Endothelial cell (in vitro differentiated cells): ENCODE measurements around the gene RARA. TPM values are rescaled to one million over a fixed set of nuclear protein-coding genes. Genes with fewer than 3 reads are reported as not detected.
"Not testable (repeated sequence)": the region's sequence is repeated elsewhere in the genome, so short reads cannot be mapped to it uniquely, and the experiment has no call there.

Source experiments
- DNase-seq: peaks from one replicate; pipeline ENCODE4 v3.0.0; 2021; ENCODE audit warnings: low spot score
- H3K27ac Mint-ChIP-seq: one replicate; pipeline ENCODE4 v1.8.0; 2021; ENCODE audit warnings: mixed read lengths, inconsistent platforms; ENCODE audit not compliant: unreplicated experiment
- H3K27me3 Mint-ChIP-seq: one replicate; pipeline ENCODE4 v1.8.0; 2021; ENCODE audit warnings: mild to moderate bottlenecking, moderate library complexity, mixed read lengths, inconsistent platforms; ENCODE audit not compliant: unreplicated experiment
- H3K36me3 Mint-ChIP-seq: one replicate; pipeline ENCODE4 v1.8.0; 2021; ENCODE audit warnings: mild to moderate bottlenecking, low read depth, mixed read lengths, inconsistent platforms; ENCODE audit not compliant: unreplicated experiment
- H3K4me1 Mint-ChIP-seq: one replicate; pipeline ENCODE4 v1.8.0; 2021; ENCODE audit warnings: mild to moderate bottlenecking, mixed read lengths, inconsistent platforms; ENCODE audit not compliant: unreplicated experiment
- H3K4me3 Mint-ChIP-seq: one replicate; pipeline ENCODE4 v1.8.0; 2021; ENCODE audit warnings: mild to moderate bottlenecking, mixed read lengths, inconsistent platforms; ENCODE audit not compliant: unreplicated experiment
- H3K9me3 Mint-ChIP-seq: one replicate; pipeline ENCODE4 v1.8.0; 2021; ENCODE audit warnings: mixed read lengths, inconsistent platforms; ENCODE audit not compliant: unreplicated experiment
- total RNA-seq: library from RNA; stranded (reverse); fragmentation: NEBNext Ultra II Directional; extraction: Animal tissue kit (Norgen Biotek cat#: 25700); gene quantifications from one replicate; pipeline ENCODE4 v1.2.1, GENCODE V29; 2021; ENCODE audit not compliant: unreplicated experiment
- TF ChIP-seq, protein P1 (sequence below): fragments of 200-600 bp; sonication (generic); IDR thresholded peaks from one replicate; pipeline ENCODE4 v1.5.0; 2021; ENCODE audit warnings: antibody characterized with exemption; ENCODE audit not compliant: unreplicated experiment

RARA gene
- total RNA-seq, 1 donor from 2014 or later: 42.8 TPM

DNA sequence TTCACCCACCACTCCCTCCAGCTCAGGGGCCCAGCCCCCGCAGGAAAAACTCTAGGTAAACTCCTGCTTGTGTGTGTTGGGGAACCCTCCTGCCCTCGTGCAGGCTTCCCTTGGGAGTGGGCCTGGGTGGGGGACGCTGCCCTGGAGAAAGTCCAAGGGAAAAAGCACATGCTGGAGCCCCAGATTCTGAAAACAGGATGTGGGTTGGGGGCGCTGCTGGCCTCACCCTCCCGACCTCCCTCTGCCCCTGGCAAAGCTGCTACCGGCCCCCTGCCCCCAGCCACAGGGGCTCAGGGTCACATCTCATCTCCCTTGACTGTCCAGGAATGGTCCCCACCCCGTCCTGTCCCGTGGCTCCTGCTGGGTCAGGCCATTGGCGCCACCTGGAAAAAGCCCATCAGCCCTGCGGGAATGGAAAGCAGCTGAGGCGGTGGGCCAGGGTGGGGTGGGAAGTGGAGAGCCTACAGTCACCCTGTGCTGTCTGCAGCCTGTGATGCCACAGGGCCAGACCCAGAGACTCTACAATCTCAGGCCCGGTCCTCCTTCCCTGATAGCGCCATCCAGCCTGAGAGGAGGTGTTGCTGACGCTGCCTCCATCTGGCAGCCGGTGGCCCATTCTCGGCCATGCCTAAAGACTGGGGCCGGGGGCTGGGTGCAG is 58.0 kb downstream of the RARA start:
- Mint-ChIP-seq H3K27me3 (peaks cover 7% of the 10 kb centered on the region), H3K9me3 (no peaks in the 10 kb centered on the region), H3K4me1 (peaks cover 7% of the 10 kb centered on the region), H3K36me3 (no peaks in the 10 kb centered on the region), H3K4me3 (no peak overlapping the region), H3K27ac (no peak overlapping the region)
- TF ChIP-seq, protein P1, sequence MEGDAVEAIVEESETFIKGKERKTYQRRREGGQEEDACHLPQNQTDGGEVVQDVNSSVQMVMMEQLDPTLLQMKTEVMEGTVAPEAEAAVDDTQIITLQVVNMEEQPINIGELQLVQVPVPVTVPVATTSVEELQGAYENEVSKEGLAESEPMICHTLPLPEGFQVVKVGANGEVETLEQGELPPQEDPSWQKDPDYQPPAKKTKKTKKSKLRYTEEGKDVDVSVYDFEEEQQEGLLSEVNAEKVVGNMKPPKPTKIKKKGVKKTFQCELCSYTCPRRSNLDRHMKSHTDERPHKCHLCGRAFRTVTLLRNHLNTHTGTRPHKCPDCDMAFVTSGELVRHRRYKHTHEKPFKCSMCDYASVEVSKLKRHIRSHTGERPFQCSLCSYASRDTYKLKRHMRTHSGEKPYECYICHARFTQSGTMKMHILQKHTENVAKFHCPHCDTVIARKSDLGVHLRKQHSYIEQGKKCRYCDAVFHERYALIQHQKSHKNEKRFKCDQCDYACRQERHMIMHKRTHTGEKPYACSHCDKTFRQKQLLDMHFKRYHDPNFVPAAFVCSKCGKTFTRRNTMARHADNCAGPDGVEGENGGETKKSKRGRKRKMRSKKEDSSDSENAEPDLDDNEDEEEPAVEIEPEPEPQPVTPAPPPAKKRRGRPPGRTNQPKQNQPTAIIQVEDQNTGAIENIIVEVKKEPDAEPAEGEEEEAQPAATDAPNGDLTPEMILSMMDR: no peak
- no peak for DNase-seq

DNA sequence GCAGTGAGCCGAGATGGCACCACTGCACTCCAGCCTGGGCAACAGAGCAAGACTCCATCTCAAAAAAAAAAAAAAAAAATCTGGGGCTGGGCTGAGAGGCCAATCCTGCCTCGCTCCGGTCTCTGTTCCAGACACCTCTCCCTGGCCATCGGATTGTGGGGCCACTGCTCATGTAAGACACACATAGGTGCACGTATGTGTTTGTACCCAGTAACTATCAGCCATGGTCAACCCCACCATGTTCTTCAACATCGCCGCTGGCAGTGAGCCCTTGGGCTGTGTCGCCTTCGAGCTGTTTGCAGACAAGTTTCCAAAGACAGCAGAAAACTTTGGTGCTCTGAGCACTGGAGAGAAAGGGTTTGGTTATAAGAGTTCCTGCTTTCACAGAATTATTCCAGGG is 58.7 kb downstream of the RARA start:
- not testable (repeated sequence) for H3K4me3 Mint-ChIP-seq, DNase-seq, H3K4me1 Mint-ChIP-seq

DNA sequence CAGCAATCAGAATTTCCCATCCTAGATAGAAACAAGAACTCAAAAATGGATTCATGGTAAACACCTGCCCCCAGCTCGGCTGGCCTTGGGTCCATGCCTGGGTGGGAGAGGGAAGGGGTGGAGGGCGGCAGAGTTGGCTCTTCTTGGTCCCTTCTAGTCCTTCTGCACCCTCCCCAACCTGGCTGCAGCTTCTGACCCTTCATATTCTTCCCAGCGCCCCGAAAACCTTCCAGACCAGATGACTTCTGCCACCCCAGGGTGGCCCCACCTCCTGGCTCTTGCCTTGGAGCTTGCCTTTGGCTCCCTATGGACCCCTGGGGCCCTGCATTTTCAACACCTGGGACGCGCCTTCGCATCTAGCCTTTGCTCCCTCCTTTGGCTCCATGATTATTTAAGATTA is 60.9 kb downstream of the RARA start:
- Mint-ChIP-seq H3K36me3 (peaks cover 6% of the 10 kb centered on the region), H3K4me1 (peaks cover 7% of the 10 kb centered on the region), H3K4me3 (no peak overlapping the region), H3K27me3 (peaks cover 2% of the 10 kb centered on the region), H3K9me3 (no peaks in the 10 kb centered on the region), H3K27ac (no peak overlapping the region)
- no peak for DNase-seq
- TF ChIP-seq, protein P1: no peak

More for the DNA sequence above, 58.7 kb downstream of the RARA start:
- not testable (repeated sequence) for H3K27ac Mint-ChIP-seq, H3K27me3 Mint-ChIP-seq, H3K36me3 Mint-ChIP-seq, H3K9me3 Mint-ChIP-seq

DNA sequence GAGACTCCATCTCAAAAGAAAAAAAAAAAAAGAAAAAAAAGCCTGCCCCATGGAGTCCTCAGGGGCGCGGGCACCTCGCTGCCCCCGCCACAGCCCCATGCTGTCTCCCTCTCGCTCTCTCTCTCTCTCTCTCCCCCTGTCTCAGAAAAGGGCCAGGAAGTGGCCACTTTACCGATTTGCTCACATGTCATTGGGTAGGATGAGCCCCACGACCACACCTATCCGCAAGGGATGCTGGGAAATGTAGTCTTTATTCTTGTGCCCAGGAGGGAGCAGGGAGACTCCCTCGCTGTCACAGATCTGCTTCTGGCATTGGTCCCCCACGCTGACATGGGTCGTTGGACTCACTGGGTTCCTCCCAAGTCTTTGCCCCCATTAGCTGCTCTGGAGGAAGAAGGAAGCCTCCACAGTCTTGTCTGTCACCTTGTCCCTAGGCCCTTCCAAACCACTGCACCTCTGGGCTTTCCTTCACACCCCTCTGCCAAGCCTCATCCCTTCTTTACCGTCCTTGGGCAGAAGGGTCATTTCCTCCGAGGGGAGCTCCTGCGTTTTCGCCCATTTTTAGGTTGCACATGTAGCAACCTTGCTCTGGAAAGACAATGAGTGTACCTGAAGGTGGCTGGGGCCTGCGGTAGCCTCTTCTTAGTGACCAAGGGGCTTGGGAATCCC is 62.4 kb downstream of the RARA start:
- H3K27ac Mint-ChIP-seq: no peak overlapping the region
- DNase-seq: no peak
- TF ChIP-seq, protein P1: no peak
- no peaks in the 10 kb centered on the region for H3K9me3 Mint-ChIP-seq
- peaks cover 6% of the 10 kb centered on the region for H3K36me3 Mint-ChIP-seq
- peaks cover 2% of the 10 kb centered on the region for H3K27me3 Mint-ChIP-seq
- H3K4me1 Mint-ChIP-seq: peaks cover 7% of the 10 kb centered on the region
- H3K4me3 Mint-ChIP-seq: no peak overlapping the region

DNA sequence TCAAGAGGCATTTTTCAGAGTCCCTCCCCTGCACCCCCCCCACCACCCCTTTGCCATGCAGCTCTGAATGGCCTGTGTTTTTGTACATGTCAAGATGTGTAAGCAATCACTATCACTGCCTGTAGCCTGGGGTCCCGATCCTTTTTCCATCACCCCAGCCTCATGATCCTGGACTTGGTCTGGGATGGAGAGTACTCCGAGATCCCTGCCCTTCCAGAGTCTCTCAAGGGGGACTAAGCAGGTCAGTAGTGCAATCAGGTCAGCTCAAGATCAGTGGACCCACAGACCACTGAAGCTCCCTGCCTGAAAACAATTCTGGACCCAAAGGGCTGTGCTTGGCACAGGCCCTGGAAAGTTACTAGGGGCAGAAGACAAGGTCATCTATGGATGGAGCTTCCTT is 63.1 kb downstream of the RARA start:
- Mint-ChIP-seq H3K36me3 (peaks cover 6% of the 10 kb centered on the region), H3K4me1 (peaks cover 7% of the 10 kb centered on the region), H3K27ac (no peak overlapping the region), H3K4me3 (no peak overlapping the region), H3K9me3 (no peaks in the 10 kb centered on the region), H3K27me3 (peaks cover 2% of the 10 kb centered on the region)
- DNase-seq: no peak
- TF ChIP-seq, protein P1: no peak

DNA sequence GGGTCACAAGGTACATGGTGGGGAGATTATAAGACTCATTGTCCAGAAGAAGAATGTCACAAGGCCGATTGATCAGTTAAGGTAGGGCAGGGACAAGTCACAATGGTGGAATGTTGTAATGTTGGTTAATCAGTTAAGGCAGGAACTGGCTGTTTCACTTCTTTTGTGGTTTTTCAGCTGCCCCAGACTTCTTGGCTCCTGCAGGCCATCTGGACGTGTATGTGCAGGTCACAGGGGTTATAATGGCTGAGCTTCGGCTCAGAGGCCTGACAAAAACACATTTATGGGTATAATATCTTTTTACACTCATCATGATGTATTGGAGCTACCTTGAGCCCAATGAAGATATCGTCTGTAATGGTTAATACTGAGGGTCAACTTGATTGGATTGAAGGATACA is 63.7 kb downstream of the RARA start:
- H3K4me3 Mint-ChIP-seq, DNase-seq, H3K27me3 Mint-ChIP-seq, H3K4me1 Mint-ChIP-seq, H3K9me3 Mint-ChIP-seq, H3K36me3 Mint-ChIP-seq, H3K27ac Mint-ChIP-seq: not testable (repeated sequence)
